Left colon (tissue), 2 donors: ENCODE data around the gene METTL6. TPM values are rescaled to one million over a fixed set of nuclear protein-coding genes. Genes with fewer than 3 reads are reported as not detected.
"Not testable (repeated sequence)": the region's sequence is repeated elsewhere in the genome, so short reads cannot be mapped to it uniquely, and the experiment has no call there.

Experiments
- ATAC-seq: fragments of 200-7000 bp; cut with Tn5 transposase; one replicate; pipeline ENCODE4 v1.9.1; 2020; ENCODE audit warnings: mild to moderate bottlenecking, moderate library complexity
- DNase-seq, 2 donors: peaks; one replicate each; pipeline ENCODE4 v3.0.0-alpha.2; 2020
- intact Hi-C, 2 donors: fragments of 100-400 bp; cut with DNase I in 1 of 2; cut with micrococcal nuclease in 1 of 2; formaldehyde crosslinking; loops; one replicate each; pipeline versions ENCODE4 v1.11.2 to v1.14.0; 2022; cut with DNase I, micrococcal nuclease
- long read RNA-seq: library from polyadenylated mRNA; unstranded; transcript quantifications from one replicate; pipeline ENCODE4 v2.0.0, GENCODE V29; 2021
- total RNA-seq, 2 donors: library from RNA; stranded (reverse); fragmentation: NEBNext Ultra II Directional; extraction: Animal tissue kit (Norgen Biotek cat#: 25700); gene quantifications; one replicate each; pipeline ENCODE4 v1.2.1, GENCODE V29; 2021
- donor health status: DM: no; HTN: no; CAD: no.
- donor health status: DM: yes; HTN: yes; CAD: no.

METTL6 gene
- total RNA-seq, result 1 to 10 TPM; 6.3 to 8.0 TPM
- long read RNA-seq, partial matches to known transcripts, result 1 of 8 reads
- long read RNA-seq, other reads (novel, unspliced or antisense), result 4 of 8 reads

- DNase-seq, result peak; percentile 78 to 90
- peak; percentile 94 for ATAC-seq
- intact Hi-C loops, result no loop called here
Observed at GRCh38 chr3:15427182-15427880, at the start of gene METTL6, which contains the start of gene EAF1. METTL6 (minus strand) TSS chr3:15427544; CDS start chr3:15426511, 1,033 bp downstream. EAF1 (plus strand) TSS chr3:15427598; CDS start chr3:15427780, 182 bp downstream.

DNA sequence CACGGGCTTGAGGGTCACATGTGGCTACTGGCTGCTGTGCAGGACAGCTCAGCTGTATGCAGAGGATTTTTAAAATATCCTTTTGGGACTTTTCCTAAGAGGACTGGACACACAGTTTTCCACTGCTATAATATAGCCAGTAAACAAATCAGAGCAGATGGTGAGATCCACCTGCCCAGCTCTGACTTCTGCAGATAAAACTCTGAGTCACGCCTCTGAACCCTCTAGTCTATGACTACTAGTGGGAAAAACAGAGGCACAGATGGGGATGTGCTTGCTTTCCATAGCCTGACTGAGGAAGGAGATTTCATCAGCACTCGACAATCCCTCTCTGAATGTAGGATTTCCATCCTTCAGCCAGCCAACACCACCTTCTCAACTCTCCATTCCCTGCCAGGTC, 49.0 kb upstream of the METTL6 start:
- no peak for DNase-seq
- ATAC-seq, result no peak
- intact Hi-C loops, result no loop called here

DNA sequence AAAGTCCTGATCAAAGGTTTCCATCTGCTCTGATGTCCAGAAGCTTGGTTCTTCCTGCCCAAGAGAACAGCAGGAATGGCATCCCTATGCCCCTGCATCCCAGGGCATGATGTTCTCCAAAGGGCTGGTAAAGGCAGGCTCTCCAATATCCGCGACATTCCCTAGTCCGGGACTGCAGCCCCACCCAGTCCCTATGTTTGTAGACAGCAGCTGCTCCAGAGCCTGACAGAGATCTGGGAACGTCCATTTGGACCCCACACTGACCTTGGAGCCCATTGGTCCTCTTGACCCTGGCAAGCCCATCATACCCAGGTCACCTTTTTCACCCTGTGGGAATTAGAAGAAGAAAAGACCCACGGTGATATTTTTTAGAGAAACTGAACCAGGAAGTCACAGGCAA, 47.8 kb upstream of the METTL6 start:
- DNase-seq (no peak), ATAC-seq (no peak)
- intact Hi-C loops, result no loop called here

DNA sequence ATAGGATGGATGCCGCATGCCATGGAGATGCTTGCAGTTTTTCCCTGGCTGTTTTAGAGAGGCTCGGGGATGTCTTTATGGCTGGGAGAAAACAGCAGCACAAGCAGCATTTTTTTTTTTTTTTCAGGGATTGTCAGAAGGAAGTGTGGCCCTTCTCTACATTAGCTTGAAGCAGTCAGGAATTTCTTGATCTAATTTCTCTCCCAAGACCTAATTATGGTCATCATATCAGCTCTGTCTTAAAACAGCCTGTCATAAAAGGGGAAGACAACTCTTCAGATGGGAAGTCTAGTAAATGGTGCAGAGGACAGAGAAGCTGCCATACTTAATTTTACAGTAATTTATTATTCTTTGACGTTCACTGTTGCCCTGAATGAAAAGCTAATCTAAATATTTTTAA, 44.5 kb upstream of the METTL6 start:
- ATAC-seq (no peak), DNase-seq (no peak)
- intact Hi-C loops, result no loop called here

- DNase-seq (no peak), ATAC-seq (no peak)
- intact Hi-C loops, result no loop called here
Observed at GRCh38 chr3:15470849-15471248, 43.5 kb upstream of the METTL6 start.

DNA sequence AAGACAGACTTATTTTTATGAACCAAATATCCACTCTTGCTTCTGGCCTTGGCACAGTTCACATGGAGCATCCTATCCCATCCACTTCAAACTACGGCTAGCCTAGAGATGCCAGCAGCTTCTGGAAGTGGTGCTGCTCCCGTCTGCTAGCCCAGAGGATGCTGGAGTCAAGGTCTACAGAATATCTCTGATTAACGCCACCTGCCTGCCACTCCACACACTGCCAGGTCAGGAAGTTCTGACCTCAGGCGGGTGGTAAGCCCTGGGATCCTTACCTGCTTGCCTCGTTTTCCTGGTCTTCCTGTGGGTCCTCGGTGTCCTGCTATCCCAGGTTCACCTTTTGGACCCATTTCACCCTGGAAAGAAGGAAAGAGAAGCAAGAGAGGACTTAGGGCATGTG, 42.9 kb upstream of the METTL6 start:
- no peak for DNase-seq
- intact Hi-C loops, result no loop called here
- ATAC-seq, result no peak

GRCh38 chr3:15467227-15468181, 40.2 kb upstream of the METTL6 start:
- ATAC-seq (no peak), DNase-seq (no peak)
- intact Hi-C loops, result no loop called here

GRCh38 chr3:15465876-15466585, 38.7 kb upstream of the METTL6 start:
- ATAC-seq, result no peak
- intact Hi-C loops, result no loop called here

GRCh38 chr3:15462451-15462850, 35.1 kb upstream of the METTL6 start:
- ATAC-seq (no peak), DNase-seq (no peak)
- intact Hi-C loops, result no loop called here

More at GRCh38 chr3:15465876-15466585, 38.7 kb upstream of the METTL6 start:
- DNase-seq, result no peak

- DNase-seq (no peak), ATAC-seq (no peak)
- intact Hi-C loops, result no loop called here
Observed at GRCh38 chr3:15460891-15461531, 33.7 kb upstream of the METTL6 start.

GRCh38 chr3:15458212-15458780, 31.0 kb upstream of the METTL6 start:
- ATAC-seq (no peak), DNase-seq (no peak)
- intact Hi-C loops, result no loop called here

GRCh38 chr3:15456915-15457314, 29.6 kb upstream of the METTL6 start:
- ATAC-seq, DNase-seq, intact Hi-C loops: not testable (repeated sequence)

DNA sequence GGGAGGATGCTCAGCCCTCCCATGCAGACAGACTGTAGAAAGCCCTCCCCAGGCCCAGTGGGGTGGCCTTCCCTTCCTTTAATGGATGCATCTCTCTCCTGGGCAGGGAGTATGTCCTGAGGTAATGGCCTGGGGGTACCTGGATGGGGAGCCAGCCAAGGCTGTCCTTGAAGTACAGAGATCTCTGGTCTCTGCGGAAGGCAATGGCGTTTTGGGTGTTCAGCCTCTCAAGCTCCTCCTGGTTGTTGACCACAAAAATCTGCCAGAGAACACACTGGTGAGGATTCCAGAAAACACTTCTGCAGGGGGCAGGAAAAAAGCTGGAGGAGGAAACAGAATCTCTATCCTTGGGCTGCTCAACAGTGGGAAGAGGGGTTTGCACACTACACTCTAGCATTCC, 29.0 kb upstream of the METTL6 start:
- no peak for DNase-seq
- intact Hi-C loops, result no loop called here
- ATAC-seq, result no peak

DNA sequence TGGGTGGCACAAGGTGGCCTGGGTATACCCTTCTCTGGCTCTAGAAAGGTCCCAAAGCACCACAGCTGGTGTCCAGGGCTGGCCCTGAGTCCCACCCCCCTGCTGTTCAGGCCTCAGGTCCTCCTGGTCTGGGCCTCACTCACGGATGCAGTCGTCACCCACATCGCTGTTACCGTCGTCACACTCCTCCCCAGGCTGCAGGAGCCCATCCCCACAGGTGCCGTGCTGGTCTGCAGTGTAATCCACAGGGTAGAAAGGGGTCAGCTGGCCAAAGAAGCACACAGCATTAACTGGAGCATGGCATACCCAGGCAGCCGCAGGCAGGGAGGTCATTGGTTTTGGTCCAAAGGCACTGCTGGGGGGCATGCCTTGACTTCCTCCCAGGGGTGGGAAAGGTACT, 28.4 kb upstream of the METTL6 start:
- DNase-seq (no peak), ATAC-seq (no peak)
- intact Hi-C loops, result no loop called here

DNA sequence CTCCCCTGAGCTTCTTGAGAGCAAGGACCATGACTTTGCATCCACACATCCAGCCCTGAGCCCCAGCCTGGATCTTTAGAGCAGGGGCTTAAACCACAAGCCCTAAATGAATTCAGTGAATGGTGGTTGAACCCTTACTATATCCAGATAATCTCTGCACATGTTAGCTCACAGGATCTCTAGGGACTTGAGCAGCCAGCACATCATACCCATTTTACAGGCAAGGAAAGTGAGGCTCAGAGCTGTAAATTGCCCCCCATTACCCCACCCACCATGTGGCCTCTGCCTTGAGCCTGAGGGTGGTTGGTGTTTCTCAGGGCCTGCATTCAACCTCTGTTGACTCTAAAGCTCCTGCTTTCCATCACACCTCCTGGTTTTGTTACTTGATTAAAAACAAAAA, 27.6 kb upstream of the METTL6 start:
- ATAC-seq, result no peak
- intact Hi-C loops, result no loop called here

DNA sequence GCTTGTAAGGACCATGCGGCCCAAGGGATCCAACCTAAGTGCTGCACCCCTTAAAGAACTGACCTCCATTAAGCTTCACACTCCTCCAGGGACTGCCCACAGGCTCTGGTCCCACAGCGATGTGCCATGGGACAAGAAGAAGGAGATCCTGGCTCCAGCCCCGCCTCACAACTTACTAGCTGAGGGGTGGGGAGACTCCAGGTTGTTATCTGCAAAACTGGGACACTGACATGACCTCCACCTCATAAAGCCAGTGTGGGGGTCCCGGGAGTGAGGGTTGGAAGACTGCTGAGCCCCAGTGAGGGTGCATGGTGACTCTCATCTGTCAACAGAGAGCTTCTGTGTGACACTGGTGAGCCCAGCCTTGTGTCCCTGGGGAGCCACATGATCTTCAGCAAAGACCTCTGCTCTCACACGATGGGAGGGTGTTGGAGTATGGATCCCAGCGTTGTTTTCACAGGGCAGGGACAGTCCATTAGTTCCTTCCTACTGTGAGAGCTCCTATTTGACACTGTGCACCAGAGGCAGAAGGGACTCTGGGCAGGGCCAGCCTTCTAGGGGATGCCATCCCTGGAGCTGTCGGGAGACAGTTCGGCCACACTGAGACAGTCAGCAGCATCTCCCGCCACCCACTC, 26.8 kb upstream of the METTL6 start:
- DNase-seq (no peak), ATAC-seq (no peak)
- intact Hi-C loops, result no loop called here

More for the DNA sequence above, 27.6 kb upstream of the METTL6 start:
- DNase-seq, result no peak

GRCh38 chr3:15453501-15453900, 26.2 kb upstream of the METTL6 start:
- intact Hi-C loops, result no loop called here
- ATAC-seq, result no peak

GRCh38 chr3:15452961-15453360, 25.6 kb upstream of the METTL6 start:
- intact Hi-C loops, result no loop called here
- DNase-seq (no peak), ATAC-seq (no peak)

More at GRCh38 chr3:15453501-15453900, 26.2 kb upstream of the METTL6 start:
- no peak for DNase-seq
